Measurements from ENCODE around the gene PDE4DIP.
"Not testable (repeated sequence)": the region's sequence is repeated elsewhere in the genome, so short reads cannot be mapped to it uniquely, and the experiment has no call there.

DNA sequence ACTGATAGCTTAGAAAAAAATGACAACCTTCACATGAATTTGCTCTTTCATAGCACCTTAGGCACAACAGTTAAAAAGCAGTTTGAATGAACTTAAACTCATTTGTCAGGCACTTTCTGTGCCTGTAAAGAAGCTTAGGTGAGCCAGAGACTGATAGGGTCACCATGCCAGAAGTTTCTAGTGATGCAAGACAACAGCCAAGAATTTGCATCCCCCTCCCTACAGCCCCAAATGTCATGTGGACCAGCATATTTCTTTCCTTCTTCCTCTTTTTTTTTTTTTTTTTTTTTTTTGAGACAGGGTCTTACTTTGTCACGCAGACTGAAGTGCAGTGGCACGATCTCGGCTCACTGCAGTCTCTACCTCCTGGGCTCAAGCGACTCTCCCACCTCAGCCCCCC, 169.3 kb downstream of the PDE4DIP start:
- TF ChIP-seq, protein P1, sequence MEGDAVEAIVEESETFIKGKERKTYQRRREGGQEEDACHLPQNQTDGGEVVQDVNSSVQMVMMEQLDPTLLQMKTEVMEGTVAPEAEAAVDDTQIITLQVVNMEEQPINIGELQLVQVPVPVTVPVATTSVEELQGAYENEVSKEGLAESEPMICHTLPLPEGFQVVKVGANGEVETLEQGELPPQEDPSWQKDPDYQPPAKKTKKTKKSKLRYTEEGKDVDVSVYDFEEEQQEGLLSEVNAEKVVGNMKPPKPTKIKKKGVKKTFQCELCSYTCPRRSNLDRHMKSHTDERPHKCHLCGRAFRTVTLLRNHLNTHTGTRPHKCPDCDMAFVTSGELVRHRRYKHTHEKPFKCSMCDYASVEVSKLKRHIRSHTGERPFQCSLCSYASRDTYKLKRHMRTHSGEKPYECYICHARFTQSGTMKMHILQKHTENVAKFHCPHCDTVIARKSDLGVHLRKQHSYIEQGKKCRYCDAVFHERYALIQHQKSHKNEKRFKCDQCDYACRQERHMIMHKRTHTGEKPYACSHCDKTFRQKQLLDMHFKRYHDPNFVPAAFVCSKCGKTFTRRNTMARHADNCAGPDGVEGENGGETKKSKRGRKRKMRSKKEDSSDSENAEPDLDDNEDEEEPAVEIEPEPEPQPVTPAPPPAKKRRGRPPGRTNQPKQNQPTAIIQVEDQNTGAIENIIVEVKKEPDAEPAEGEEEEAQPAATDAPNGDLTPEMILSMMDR (IDR thresholded peaks at IDR 0.05), result not testable (repeated sequence)
- not testable (repeated sequence) for TF ChIP-seq POLR2AphosphoS5 (IDR thresholded peaks at IDR 0.05)

Data from upper lobe of left lung (tissue), 4 donors.